PFSK-1 (cell line): Measurements from ENCODE around the gene CACNA2D2.

Experiments used
- FOXP2 ChIP-seq: optimal IDR thresholded peaks from 2 replicates; pipeline ENCODE3; 2011; ENCODE audit warnings: borderline replicate concordance, control low read depth, inconsistent platforms; ENCODE audit not compliant: insufficient read depth; ENCODE audit errors: extremely low read length, extremely low read depth
- POLR2AphosphoS5 ChIP-seq: IDR thresholded peaks from 2 replicates; pipeline ENCODE4 v1.6.1; 2012; ENCODE audit warnings: low read depth, mild to moderate bottlenecking, control low read depth, low read length, moderate library complexity
- SIN3A ChIP-seq: IDR thresholded peaks from 2 replicates; pipeline ENCODE4 v1.6.1; 2012; ENCODE audit warnings: mild to moderate bottlenecking, low read length, moderate library complexity, borderline replicate concordance; ENCODE audit not compliant: insufficient read depth
- TAF1 ChIP-seq: IDR thresholded peaks from 2 replicates; pipeline ENCODE4 v1.6.1; 2012; ENCODE audit warnings: low read length, control low read depth, borderline replicate concordance; ENCODE audit not compliant: insufficient read depth
- TF ChIP-seq, protein P1 (sequence below), 2 experiments: IDR thresholded peaks; 2 replicates each; pipeline versions ENCODE4 v1.6.1 to v1.8.0; 2011 to 2012; ENCODE audit warnings: low read depth in 2 of 2, low read length in 2 of 2, control low read depth in 1 of 2, inconsistent platforms in 1 of 2, mild to moderate bottlenecking in 1 of 2, moderate library complexity in 1 of 2; ENCODE audit not compliant: insufficient read depth in 1 of 2

The CACNA2D2 gene

DNA sequence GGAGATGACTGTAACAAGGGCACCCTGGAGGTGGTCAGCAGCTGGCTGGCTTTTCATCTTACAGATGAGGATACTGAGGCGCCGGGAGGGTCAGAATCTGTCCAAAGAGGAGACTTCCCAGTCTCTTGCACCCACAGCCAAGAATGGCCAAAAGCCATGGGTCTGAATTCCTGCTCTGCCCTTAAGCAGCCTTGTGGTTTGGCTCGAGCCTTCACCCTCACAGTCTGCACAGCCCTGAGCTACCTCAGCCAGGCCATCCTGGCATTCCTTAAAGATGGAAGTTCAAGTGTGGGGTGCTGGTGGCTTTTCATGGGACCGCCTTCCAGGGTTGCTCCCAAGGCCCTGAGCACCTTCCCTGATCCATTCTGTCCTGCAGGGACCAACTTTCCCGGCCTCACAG is 59.2 kb downstream of the CACNA2D2 start:
- TF ChIP-seq FOXP2 (no peak), TAF1 (no peak), POLR2AphosphoS5 (no peak), SIN3A (no peak)
- TF ChIP-seq, protein P1, sequence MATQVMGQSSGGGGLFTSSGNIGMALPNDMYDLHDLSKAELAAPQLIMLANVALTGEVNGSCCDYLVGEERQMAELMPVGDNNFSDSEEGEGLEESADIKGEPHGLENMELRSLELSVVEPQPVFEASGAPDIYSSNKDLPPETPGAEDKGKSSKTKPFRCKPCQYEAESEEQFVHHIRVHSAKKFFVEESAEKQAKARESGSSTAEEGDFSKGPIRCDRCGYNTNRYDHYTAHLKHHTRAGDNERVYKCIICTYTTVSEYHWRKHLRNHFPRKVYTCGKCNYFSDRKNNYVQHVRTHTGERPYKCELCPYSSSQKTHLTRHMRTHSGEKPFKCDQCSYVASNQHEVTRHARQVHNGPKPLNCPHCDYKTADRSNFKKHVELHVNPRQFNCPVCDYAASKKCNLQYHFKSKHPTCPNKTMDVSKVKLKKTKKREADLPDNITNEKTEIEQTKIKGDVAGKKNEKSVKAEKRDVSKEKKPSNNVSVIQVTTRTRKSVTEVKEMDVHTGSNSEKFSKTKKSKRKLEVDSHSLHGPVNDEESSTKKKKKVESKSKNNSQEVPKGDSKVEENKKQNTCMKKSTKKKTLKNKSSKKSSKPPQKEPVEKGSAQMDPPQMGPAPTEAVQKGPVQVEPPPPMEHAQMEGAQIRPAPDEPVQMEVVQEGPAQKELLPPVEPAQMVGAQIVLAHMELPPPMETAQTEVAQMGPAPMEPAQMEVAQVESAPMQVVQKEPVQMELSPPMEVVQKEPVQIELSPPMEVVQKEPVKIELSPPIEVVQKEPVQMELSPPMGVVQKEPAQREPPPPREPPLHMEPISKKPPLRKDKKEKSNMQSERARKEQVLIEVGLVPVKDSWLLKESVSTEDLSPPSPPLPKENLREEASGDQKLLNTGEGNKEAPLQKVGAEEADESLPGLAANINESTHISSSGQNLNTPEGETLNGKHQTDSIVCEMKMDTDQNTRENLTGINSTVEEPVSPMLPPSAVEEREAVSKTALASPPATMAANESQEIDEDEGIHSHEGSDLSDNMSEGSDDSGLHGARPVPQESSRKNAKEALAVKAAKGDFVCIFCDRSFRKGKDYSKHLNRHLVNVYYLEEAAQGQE (IDR thresholded peaks at IDR 0.05; ENCODE audit: insufficient read depth in 1 of 2, low read depth in 2 of 2, low read length in 2 of 2), result no peak

DNA sequence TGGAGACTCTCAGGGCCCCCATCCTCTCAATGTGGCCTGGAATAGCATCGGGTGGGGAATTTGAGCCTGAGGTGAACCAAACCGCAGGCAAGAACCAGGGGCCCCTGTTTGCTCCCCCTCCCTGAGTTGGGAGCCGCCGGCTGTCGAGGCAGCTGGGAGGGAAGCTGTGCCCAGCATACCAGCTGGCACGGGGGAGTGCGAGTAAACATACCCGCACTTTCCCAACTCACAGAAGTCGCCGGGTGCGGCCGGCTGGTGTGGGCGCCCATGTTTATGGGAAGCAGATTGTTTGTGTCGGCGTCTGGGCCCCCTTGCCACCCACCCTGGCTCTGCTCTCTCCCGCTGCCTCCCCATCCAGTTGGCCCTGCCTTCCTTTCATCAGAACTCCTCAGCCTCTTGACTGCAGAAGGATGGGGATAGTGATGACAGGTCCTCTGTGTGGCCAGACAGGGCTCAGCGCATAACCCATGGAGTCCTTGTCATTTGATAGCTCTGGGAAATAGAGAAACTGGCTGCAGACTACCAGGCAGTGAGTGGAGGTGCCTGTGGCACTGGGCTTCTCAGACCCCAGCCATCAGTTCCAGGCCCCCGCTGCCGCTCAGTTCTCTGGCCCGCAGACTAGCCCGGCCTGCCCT is 60.4 kb downstream of the CACNA2D2 start:
- no peak for TF ChIP-seq FOXP2
- TF ChIP-seq TAF1, result no peak
- TF ChIP-seq, protein P1 (IDR thresholded peaks at IDR 0.05; ENCODE audit: insufficient read depth in 1 of 2, low read depth in 2 of 2, low read length in 2 of 2), result no peak
- TF ChIP-seq SIN3A, result no peak
- no peak for TF ChIP-seq POLR2AphosphoS5

DNA sequence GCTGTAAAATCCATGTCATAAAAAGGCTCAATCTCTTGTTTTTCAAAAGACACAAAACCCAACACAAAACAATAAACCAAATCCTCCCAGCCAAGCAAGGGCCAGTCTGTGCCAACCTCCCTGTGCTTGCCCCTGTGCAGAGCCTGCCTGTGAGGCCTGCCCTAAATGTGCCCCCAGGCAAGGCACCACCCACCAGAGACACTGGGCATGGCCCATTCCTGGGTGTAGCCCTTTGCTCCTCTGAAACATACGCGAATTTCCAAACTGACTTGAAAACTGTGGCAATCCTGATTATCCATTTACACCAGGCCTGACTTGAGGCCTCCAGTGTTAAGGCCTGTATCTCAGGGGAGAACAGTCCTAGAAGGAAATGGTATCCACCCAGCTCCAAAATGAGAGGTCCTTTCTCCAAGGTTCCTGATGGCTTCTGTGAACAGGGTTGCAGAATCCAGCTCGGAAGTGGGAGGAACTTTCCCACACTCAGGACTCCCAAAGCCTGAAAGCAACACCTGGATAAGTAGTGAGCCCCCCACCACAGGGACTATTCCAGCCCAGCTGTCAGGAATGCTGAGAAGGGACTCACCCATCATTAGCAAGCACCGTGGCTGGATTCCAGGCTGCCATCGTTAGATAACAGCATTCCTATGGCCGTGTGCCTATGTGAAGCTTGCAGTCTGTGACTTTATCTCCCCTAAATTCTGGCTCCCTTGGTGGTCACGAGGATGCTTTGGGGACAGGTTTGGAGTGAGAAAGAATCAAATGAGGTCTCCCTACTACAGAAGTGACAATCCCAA is 61.8 kb downstream of the CACNA2D2 start:
- no peak for TF ChIP-seq TAF1
- TF ChIP-seq, protein P1 (IDR thresholded peaks at IDR 0.05; ENCODE audit: insufficient read depth in 1 of 2, low read depth in 2 of 2, low read length in 2 of 2), result no peak
- no peak for TF ChIP-seq SIN3A
- TF ChIP-seq POLR2AphosphoS5, result no peak
- TF ChIP-seq FOXP2, result no peak

DNA sequence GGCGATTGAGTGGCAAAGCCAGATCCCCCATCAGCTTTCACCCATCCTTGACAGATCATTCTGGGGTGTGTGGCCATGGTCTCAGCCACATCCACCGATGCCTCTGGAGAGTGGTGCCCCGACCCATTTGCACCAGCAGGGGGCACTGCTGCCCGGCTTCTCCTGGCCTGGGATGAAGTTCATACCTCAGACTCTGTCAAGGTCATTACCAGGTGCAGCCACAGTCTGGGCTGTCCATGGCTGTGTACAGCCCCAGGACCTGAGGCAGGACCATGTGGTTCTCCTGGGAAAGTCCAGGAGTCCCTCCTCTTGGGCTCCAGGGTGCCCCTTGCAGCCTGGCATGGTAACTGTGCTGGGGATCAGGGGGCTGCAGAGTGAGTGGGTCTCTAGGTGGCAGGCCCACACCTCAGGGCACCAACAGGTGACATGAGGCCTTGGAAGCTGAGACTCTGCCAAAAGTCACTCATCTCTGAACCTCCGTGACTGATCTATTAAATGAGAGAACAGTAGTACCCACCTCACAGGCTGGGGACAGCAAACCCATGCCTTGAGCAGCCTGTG is 67.2 kb downstream of the CACNA2D2 start:
- no peak for TF ChIP-seq SIN3A

DNA sequence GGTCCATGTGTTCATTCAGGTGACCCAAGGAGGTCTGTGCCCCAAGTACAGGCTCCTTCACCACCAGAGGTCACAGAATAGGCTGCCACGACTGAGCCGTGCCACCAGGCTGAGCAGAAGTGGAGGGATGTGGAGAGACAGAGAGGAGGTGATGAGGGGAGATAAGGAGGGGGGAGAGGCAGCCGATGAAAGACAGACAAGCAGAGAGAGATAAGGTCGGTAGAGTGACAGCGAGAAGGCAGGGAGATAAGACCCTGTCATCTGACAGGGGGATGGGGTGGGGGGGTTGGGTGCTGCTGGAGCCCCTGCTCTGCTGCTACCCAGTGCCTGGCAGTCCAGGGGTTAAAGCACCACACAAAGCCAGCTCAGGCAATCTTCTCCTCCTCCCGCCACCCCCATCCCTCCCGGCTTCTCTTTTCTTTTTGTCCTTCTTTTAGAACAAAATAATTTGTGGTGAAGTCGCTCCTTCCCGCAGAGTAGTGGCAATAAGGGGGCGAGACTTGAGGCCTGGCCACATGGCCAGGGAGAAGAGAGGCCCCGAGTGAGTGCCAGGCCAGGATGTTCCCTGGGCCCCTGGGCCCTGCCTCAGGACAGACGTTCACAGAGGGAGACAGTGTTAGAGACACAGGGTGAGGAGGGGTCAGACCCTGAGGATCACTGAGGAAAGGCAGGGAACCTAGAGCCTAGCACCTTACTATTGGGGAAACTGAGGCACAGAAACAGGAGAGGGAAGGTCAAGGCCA is 67.9 kb downstream of the CACNA2D2 start:
- TF ChIP-seq FOXP2, result no peak
- no peak for TF ChIP-seq SIN3A
- TF ChIP-seq, protein P1 (IDR thresholded peaks at IDR 0.05; ENCODE audit: insufficient read depth in 1 of 2, low read depth in 2 of 2, low read length in 2 of 2), result no peak
- TF ChIP-seq TAF1, result no peak
- no peak for TF ChIP-seq POLR2AphosphoS5
